Posterior cingulate gyrus (tissue), 11 donors: Measurements from ENCODE around the gene EOMES.

Experiments
- DNase-seq, 10 donors: peaks; one replicate each; pipeline versions ENCODE4 v3.0.0 to v3.0.0-alpha.2; 2020 to 2021; ENCODE audit warnings: mixed read lengths in 3 of 10
- intact Hi-C: fragments of 100-400 bp; cut with DNase I; formaldehyde crosslinking; loops from one replicate; pipeline ENCODE4 v1.15.1; 2023

EOMES gene

DNA sequence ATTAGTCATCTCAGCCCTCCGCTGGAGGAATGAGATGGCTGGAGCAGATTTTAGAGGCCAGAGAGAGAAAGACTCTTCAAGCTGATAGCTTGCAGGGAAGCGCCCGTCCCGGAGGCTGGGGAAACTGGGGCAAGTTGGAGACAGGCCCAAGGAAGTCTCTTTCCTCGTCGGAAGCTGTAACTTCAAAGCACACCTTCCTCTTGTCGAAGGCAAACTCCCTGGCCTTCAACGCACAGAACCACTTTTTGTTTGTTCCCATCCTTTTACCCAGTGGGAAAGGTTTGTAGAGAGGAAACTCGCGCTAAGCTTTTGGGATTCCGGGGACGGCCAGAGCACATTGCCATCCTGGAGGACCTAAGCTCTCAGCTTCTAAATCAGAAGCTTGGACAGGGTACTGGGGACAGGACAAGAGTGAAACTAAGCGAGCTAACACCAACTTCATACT, 900 bp upstream of the EOMES start:
- DNase-seq = no peak
- intact Hi-C loops = no loop called here

DNA sequence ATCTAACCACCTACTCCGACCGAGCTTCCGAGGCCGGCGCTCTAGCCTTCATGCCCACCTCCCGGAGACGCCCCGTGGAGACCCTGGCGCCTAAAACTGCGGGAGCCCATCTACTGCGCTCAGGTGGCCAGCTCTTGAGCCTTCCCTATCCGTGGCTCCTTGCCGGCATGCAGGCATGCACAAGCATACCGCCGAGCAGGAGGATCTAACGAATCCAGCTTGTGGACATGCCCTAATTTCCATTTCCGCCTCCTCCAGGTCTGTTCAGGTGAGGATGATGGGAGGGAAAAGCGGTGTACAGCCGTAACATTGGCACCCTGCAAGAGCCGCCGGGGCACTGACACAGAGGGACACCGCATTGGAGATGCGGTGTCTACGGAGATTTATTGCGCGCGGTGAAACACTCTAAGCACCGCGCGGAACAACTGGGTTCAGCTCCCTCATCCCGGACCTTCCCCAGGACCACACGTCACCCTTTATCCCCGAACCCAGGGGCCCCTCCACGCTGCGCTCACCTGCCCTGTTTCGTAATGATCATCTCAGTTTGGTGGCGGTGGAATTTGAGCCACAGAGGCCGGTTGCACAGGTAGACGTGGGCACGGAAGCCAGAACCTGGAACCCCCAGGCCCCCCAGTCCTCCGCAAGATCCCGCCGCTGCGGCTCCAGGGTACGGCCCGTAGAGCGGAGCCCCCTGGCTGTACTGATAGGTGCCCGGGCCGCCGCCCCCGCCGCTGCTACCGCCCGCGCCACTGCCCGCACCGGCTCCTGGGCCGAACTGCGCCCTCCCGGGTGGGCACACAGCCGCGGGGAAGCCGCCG, 1.0 kb downstream of the EOMES start:
- intact Hi-C loops = no loop called here
- no peak for DNase-seq

DNA sequence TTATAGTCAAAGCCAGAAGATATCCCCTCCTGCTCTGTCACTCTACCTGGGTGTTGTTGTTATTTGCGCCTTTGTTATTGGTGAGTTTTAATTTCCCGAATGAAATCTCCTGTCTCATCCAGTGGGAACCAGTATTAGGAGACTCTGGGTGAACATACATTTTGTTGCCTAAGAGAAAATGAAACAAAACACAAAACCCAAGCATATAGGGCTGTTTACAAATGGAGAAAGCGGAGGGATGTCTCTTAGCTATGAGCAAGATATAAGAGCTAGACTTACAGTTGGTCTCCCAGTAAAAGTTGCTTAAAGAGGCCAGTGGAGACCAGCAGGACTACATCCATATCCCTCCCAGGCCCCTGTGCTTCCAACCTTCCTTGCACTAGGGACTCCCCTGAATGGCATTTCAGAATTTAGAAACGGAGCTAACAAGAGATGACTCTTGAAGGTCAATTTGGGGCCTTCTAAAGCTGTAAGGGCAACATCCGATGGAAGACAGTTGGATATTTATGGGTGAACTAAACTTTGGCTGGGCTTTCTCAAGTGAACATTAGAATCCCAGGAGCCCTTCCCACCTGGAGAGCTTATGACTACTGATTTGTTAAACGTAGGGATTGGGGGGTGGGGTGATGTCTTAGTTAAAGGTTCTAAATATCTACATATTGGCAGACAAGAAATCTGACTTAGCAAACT, 2.7 kb downstream of the EOMES start:
- intact Hi-C loops = no loop called here
- DNase-seq = no peak

DNA sequence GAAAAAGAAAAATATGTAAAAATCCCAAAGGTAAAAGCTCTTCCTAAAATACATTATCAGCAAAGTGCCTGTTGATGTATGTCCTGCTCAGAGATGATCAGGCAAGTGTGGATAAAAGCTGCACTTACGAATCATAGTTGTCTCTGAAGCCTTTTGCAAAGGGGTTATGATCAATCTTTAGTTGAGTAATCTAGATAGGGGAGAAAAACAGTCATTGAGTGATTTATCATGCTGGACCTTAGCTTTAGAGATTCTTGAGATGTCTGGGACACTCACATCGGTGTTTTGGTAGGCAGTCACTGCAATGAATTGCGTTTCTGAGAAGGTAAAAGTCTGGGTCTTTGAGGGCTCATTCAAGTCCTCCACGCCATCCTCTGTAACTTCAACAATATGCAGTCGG, 3.7 kb downstream of the EOMES start:
- no peak for DNase-seq
- intact Hi-C loops = no loop called here

DNA sequence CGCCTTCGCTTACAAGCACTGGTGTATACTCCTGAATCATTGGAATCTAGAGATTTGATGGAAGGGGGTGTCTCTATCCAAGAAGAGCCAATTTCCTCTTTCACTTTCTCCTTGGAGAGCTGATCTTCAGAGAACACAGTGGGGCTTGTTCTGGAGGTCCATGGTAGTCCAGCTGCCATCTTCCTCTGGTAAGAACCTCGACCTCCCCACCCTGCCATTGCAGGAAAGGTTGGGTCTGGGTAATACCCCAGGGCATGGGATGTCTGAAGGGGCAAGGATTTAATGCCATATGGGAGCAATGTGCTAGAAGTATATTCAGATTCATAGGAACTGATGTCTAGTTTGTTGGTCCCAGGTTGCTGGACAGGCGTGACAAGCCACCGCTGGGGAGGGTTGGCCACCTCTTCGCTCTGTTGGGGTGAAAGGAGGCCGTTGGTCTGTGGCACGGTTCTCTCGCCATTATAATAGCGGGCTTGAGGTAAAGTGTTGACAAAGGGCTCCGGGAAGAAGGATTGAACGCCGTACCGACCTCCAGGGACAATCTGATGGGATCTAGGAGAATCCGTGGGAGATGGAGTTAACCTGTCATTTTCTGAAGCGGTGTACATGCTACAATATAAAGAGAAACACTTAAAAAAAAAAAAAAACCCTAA, 4.8 kb downstream of the EOMES start:
- intact Hi-C loops = no loop called here
- DNase-seq = no peak

DNA sequence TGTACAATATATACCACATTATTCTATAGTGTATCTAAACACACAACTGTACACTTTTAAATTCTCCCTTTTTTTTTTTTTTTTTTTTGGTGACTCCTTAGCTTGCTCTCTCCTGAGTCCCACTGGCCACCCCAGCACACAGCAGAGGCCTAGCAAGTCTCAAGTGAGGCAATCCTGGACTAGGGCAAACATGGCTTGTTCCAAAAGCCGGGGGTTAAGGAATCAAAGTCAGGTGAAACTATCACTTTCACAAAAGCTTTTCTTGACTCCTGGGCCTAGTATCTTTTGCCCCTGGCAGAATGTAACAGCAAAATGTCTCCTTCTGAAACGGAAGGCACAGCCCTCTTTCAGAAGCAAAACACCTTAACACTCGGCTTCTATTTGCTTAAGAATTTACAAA, 5.8 kb downstream of the EOMES start:
- intact Hi-C loops = no loop called here
- no peak for DNase-seq

DNA sequence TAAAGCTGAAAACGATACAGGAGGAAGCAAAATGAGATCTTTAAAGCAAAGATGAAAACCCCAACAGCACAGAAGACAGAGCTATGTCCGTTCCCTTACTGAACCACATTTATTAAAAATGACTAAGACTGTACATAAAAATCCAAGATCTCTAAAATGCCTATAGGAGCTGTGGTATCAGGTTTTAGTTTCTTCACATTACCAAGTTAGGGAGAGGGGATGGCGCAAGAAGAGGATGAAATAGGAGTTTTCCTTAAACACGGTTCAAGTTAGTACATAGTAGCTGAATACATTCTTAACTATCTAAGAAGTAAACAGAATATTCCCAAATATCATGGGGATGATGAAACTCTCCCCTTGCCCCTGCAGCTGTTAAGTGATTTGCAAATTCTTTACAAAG, 6.3 kb downstream of the EOMES start:
- no peak for DNase-seq
- intact Hi-C loops = no loop called here

DNA sequence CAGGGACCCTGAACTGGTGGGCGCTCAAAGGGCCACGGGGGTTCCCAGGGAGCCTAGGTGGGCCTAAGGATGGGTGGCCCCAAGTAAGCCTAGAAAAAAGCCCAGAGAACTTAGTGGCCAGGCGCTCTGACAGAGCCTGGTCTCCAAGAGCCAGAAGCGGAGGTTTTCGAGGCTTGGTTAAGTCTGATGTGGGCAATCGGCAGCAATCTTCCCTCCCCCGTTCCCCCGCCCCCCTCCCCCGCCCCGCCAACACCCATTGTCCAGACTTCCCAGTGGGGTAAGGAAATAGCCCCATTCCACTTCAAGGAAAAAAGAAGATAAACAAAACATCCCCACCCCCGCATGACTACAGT, 6.7 kb downstream of the EOMES start:
- DNase-seq = no peak
- intact Hi-C loops = no loop called here

DNA sequence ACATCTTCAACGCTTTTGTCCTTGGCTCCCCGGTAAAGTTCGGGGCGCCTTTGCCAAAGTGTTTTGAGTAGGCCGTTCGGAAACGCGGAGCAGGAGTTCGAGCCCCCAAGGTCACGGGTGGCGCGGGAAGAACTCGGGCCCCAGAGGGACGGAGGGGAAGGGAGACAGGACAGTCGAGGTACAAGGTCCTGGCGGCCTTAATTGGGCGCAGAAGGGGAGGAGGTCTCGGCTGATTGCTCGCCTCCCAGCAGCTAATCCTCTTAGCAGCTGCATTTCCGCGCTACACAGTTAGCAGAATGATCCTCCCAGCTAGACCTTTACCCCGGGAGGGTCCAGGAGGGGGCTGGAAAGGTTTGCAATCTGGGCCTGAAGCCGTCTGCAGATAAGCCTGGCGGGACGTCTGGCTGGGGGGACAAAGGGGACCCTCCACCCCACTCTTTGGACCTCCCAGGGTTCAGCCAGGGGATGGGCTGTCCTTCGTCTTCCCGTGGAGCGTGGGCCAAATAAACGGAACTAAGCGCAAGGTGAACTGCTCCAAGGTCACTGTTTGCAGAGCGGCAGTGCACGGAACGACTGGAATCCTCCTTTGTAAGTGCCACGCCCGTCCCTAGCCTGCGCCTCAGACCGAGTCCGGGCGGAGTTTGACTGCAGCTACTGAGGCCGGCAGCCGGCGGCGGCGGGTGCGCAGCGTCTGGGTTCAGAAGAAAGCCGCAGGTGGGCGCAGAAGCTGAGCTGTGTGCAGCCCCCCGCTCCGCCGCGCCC, 7.2 kb downstream of the EOMES start:
- DNase-seq = no peak
- intact Hi-C loops = loop anchor here (5.0 kb wide), 1 partner anchor 612 kb away; no protein-coding TSS in a partner anchor

DNA sequence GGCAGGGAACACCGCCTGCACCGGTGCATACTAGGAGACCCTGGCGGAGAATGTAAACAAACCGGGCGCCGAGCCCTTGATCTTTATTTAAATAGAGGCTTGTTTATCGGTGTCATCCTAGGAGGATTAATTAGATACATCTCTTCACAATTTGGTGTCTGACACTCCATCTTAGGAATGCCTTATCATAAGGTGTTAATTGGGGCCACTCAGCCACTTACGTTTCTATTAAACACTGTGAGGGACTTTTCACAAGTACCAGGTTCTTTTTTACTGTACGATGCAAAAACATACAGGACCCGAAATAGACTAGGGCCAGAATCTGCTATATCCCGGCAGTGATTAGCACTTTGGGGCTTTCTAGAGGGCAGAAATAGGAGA, 8.0 kb downstream of the EOMES start:
- DNase-seq = no peak
- intact Hi-C loops = loop anchor here (5.0 kb wide), 1 partner anchor 613 kb away; no protein-coding TSS in a partner anchor

DNA sequence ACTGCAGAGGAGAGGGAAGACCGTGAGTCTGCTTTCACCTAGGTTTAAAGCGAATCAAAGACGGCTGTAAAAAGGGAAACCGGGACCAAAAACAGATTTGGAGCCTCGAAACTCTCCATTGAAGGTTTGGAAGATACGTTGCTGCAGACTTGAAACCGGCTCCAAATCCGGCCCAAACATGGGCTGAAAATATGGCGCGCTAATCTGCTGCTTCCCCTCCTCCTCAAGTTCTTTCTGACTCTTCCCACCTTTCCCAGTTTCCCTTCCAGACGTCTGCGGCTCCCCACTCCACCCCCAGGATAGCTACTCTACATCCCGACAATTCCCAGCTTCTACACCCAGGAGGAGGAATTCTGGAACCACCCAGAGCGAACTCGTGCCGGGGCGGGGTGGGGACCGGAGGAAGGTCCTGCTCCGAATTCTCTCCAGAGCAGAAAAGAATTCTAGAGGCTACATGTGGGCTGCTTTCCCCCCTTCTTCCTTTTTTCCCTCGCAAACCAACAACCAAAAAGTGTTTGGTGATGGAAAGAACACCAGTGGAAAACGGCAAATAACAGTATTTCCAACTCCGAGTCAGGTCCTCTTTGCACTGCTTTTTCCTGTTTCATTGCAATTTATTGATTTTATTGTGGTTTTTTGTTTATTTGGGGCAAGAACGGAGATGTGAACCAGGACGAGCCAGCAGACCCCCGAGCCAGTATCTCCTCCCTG, 8.5 kb downstream of the EOMES start:
- no peak for DNase-seq
- intact Hi-C loops = loop anchor here (5.0 kb wide), 1 partner anchor 614 kb away; no protein-coding TSS in a partner anchor

DNA sequence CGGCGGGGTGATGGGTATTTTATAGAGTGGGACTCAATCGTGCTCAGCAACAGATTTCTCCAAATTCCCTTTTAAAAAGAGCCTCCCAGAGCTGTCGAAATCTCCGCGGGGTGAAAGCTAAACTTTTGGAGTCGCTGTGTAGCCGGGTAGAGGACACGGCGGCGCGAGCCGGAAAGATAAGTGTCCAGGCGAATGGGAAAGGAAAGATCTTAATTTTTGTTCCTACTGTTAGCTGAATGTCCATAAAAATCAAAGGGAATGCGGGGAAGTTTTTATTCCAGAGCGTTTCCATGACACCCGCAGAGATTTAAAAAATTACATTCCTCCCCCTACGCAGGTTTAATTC, 9.1 kb downstream of the EOMES start:
- intact Hi-C loops = loop anchor here (5.0 kb wide), 1 partner anchor 614 kb away; no protein-coding TSS in a partner anchor

DNA sequence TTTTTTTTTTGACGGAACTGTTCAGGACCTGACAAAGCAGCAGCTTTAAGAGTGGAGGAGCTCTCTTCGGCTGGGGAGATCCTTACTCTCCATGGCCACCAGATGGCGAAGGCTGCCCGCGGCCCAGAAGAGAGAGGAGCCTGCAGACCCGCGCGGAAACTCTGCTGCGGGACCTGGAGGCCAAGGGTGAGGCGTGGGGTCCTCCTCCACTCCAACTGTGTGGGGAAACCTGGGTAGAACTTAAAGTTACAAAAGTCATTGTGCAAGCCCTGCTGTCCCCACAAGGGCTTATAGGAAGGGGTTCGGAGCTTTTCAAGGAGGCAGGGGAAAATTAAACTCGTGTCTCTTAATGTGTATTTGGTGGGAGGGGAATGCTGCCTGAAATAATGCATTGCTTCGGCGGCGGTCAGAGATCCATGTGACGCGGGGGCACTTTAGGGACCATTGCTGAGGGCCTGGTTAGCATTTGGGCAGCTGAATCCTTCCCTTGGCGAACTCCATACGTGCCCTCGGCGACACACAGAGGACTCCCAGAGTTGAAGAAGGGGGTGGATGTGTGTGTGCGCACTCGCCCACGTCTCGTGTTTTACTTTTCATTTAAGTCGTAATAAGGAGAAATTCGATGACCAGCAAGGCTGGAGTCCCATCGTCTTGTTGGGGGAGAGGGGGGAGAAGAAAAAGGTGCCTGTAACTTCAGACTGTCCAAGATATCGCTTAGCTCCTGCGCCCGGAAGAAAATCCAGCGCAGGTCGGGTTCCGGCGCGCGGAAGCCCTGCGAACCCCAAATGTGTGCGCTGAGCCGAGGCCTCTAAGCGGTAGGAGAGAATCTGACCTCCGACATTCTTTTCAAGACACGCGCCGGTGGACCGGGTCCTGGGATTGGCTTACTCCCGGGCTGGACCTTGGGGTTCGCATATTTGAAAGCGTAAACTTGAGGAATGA, 9.7 kb downstream of the EOMES start:
- peak; percentile 37 to 96 (median 69) for DNase-seq
- intact Hi-C loops = loop anchor here (1.0 to 5.0 kb wide), 2 partner anchors 574 to 615 kb away; no protein-coding TSS in a partner anchor

More for the DNA sequence above, 9.1 kb downstream of the EOMES start:
- DNase-seq = no peak

DNA sequence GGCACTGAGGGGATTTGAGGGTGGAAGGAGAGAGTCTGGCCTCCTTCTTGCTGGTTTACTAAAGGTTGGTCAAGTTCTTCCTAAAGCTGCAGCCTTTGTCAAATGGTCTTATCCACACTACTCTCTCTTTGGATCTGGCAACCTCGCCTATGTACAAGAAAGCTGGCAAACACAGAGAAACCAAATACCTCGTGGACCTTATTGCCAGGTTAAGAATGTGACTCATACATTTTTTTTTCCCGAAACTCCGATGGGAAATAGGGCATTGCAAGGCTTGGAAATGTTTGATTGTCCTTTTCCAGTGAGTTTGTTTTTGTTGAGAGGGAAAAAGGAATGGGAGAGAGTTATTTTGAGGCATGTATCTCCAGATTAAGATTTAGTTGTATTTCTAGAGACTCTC, 13.9 kb downstream of the EOMES start:
- intact Hi-C loops = no loop called here

DNA sequence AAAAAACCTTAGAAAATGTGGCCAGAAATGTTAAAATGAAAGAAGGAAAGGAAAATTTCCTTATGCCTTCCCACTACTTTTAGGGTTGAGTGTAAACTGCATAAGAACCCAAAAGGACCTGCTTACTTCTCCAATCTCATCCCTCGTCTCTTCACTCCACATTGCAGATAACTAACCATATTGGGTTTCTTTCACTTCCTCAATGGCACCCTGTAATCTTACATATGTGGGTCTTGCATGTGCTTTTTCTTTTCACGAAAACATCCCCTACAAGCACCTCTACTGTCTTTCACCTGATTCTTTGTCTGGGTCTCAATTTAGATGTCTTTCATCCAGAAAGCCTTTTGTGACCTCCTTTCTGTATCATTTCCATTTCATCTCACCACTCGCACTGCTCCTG, 23.1 kb downstream of the EOMES start:
- intact Hi-C loops = no loop called here

More for the DNA sequence above, 13.9 kb downstream of the EOMES start:
- DNase-seq = no peak

DNA sequence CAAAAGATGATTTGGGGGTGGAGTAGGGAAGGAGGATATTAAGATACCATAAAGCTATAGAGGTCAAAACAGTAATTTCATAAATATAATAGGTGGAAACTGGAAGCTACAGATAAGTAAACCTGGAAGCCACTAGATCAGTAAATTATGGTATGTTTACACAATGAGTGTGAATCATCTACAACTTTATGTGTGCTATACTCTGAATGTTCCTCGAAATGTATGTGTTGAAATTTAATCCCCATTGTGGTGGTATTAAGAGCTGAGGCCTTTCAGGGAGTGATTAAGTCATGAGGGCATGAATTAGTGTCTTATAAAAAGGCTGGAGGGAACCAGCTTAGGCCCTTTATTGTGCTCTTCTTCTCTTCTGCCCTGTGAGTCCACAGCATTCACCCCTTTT, 25.2 kb downstream of the EOMES start:
- DNase-seq = no peak
- intact Hi-C loops = no loop called here

More for the DNA sequence above, 23.1 kb downstream of the EOMES start:
- no peak for DNase-seq

DNA sequence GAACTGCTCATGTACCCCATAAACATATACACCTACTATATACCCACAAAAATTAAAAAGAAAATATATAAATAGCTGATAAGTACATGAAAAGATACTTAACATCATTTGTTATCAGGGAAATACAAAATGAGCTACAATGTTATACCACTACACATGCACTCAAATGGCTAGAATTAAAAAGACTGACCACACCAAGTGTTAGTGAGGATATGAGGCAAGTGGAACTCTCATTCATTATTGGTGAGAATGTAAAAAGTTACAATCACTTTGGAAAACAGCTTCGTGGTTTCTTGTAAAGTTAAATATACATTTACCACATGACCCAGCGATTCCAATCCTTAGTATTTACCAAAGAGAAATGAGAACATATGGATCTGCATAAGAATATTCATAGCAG, 26.5 kb downstream of the EOMES start:
- no peak for DNase-seq
- intact Hi-C loops = no loop called here

DNA sequence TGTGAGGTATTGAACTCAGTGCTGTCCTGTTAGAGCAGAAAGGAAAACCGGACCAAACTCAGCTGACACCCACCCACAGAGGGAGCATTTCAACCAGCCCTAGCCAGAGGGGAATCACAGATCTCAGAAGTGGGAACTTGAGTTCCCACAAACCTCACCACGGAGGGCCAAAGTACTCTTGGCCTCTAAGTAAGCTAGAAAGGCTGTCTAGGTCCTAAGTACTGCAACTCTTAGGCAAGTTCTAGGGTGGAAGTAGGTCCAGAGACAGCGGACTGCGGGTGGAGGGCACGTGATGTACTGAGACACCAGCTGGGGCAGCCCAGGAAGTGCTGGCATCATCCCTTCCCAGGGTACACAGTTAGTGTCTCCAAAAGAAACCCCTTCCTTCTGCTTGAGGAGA, 34.1 kb downstream of the EOMES start:
- no peak for DNase-seq
- intact Hi-C loops = loop anchor here (10.0 kb wide), 1 partner anchor 203 kb away; the partner anchor contains the start of gene SLC4A7

DNA sequence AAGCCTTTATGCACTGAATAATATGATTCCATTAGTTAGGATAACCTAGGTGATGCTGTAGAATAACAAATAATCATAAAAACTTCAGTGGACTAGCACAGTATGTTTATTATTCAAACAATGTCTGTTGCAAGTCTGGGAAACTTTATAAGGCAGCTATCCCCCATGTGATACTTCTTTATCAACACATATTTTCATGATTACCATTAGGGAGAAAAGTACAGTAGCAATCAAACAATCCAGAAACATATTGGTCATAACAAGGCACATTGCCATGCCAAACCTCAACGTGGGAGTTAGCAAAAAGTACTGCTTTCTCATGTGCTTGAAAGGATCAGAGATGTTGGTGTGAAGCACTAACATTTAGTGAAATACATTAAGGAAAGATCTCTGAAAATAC, 35.5 kb downstream of the EOMES start:
- intact Hi-C loops = loop anchor here (10.0 kb wide), 1 partner anchor 202 kb away; the partner anchor contains the start of gene SLC4A7
- no peak for DNase-seq
